GM18907 (cell line): Measurements from ENCODE around the gene CREB1.
"Not testable (repeated sequence)": the region's sequence is repeated elsewhere in the genome, so short reads cannot be mapped to it uniquely, and the experiment has no call there.

Experiments
- ATAC-seq: cut with Tn5 transposase; IDR thresholded peaks from one replicate; pipeline ENCODE4 v1.9.1; 2021; ENCODE audit warnings: mild to moderate bottlenecking, moderate library complexity; ENCODE audit not compliant: unreplicated experiment

Gene CREB1

DNA sequence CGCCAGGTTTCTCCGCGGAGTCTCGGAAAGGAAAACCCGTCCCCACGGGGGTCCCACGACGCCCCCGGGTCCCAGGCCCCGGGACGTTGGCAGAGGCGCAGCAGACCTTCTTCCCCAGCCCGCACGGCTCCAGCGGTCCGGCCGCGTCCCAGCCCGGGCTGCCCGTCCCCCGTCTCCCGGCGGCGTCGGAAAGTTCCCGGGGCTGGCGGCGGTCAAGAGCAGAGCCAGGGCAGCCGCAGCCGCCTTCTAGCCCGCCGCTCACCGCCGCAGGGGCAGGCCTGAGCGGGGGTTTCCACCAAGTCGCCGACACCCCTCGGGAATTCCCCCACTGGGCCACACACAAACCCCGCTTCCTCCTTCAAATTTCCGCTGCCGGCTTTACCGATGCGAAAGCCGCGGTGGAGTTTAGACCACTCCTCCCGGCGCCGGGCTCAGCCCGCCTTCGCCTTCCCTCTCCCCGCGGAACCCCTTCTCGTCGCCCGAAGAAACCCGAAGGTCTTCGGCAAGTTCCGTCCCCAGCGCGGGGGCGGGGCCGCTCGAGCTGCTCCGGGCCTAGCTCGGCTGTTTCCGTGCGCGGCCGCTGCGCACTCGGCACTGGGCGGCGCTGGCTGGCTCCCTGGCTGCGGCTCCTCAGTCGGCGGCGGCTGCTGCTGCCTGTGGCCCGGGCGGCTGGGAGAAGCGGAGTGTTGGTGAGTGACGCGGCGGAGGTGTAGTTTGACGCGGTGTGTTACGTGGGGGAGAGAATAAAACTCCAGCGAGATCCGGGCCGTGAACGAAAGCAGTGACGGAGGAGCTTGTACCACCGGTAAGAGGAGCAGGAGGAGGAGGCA lies at the start of gene CREB1:
Gene CREB1 (plus strand): TSS at position 633 of the 830 bp plus-strand sequence. CDS start 25,674 bp downstream, outside the sequence.
- ATAC-seq: peak; percentile 88

DNA sequence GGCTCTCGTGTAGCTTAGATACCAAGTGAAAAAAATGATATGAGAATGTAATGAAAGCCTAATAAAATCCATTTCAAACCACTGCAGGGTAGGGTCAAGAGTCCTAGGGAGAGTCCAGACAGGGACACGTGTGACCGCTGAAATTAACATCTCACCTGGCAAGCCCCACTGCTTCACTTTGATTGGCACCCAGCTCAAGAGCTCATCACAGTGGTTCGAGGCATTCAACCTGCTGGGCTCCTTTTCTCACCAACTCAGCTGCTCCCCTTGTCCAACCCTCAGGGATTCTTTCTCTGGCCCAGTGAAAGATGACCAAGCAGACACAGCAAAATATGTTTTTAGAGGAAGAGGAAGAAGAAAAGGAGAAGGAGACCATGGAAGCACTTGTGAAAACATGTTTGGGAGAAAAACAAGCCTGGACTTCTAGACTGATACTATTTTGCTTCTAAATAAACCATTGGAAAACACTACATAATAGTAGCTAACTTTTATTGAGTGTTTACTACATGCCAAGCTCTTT lies 49.2 kb upstream of the CREB1 start:
- no peak for ATAC-seq

DNA sequence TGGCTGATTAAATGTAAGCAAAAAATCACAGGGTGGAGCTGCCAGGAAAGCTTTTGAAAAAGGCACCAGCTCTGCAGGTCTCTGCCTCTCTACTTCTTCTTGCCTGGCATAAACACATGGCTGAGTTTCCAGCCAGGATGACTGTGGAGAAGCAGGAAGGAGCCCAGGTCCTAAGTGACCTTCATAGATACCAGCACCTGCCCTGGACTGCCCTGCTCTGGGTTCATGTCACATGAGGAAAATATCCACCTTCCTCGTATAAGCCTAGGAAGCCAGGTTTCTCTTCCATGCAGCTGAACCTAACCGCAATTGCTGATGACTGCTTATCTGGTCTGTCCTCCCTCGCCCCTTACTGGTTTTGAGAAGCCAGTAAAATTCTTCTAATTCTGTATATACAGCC lies 47.8 kb upstream of the CREB1 start:
- no peak for ATAC-seq

DNA sequence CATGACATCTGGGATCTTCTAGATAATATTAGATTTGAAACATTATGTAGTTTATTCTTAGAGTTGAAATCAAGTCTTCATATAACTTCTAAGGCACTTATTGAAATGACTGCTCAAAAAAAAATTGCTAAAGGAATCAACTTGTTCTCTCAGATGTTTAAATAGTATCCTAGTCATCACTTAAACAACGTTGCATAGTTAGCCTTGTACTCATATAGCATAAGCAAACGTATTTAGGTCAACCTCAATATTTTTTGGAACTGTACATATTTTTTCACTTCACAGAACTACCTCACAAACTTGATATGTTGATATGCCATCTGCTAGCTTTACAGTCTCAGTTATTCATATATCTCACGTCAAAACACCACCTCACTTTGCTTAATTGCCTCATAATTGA lies 47.1 kb upstream of the CREB1 start:
- ATAC-seq: no peak

DNA sequence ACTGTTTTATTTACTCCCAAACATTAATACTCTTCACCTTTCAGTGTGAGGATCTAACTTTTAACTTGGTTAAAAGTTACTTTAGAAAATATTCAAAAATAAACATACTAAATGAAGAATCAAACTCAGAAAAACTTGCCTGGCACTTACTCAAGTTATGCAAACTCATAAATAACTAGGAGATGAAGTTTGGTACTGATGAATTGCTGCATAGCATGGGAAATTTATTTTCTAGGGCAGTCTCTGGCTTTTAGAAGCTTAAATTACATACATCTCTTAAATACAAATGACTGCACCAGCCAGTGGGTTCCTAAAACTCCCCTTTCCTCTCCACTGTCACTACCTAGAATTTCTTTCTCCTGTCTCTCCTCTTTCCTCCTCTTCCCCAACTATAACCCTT lies 46.7 kb upstream of the CREB1 start:
- ATAC-seq: no peak

DNA sequence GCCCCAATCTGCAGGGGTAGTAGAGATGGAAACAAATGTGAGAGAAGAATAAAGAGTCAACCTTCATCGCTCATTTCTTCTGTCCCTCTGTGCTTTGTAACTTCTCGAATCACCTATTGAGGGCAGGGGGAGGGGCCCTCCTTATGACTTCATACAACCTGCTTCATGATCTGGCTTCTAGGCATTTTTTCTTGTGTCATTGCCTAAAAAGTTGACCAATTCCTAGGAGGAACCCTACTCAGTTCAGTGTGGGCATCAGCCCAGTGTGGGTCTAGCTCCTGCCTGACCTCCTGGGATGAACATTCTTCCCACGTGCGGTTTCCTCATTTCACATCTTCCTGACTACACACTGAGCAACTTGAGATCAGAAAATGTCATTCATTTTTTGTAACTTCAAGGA lies 46.3 kb upstream of the CREB1 start:
- no peak for ATAC-seq

DNA sequence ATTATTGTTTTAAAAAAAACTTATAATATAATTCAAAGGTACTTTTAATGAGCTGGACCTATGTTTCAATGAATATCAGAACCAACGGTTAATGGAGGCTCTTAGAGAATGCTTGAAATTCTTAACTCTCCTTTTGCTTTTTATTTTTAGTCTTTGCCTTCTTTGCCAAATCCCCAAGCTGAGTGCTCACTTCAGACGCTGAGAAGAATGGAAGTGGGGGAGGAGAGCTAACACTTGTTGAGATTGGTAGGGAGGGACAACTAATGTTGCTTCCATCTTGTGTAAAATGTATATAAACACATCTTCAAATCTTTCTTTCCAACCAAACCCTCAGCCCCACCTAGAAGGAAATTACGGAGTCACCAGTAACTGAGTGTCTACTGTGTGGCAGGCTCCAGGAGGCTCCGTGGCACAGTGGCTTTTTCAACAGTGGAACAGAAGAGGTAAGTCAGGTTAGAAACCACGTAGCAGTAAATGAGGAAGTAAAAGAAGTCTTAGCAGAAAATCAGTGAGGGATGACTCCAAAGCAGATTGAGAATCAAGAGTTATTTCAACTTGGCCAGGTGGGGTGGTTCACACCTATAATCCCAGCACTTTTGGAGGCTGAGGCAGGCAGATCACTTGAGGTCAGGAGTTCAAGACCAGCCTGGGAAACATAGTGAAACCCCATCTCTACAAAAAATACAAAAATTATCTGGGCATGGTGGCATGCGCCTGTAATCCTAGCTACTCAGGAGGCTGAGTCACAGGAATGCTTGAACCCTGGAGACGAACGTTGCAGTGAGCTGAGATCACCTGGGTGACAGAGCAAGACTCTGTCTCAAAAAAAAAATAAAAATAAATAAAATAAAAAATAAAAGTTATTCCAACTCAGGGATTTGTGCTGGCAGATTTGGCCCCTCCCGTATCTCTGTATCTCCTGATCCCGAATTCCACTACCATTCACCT lies 45.0 kb upstream of the CREB1 start:
- ATAC-seq: peak; percentile 70

DNA sequence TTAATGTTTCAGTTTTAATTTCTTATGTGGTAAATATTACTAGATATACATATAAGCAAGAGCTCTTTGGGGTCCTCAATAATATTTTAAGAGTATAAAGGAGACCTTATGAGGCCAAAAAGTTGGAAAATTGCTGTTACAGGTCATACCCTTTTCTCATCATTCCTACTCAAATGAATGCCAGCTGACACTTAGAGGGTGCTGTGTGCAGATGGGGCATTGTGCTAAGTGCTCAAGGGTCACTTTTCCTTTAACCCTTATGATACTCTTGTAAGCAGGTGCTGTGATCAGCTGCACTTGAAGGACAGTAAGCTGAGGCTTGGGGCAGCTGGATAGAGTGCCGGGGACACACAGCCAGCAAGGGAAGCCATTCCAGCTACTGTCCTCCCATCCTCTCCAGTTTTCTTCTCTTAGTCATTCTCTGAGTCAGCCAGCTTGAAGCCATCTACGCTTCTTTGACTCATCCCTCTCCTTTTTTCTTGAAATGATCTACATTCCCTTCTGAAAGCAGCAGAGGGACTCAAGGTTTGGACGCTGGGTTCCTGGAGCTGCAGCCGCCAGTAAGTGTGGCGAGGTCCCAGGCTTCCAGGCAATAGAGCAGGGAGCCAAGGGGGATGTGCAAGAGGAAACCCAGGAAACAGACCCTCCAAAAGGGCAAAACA lies 42.0 kb upstream of the CREB1 start:
- ATAC-seq: no peak

DNA sequence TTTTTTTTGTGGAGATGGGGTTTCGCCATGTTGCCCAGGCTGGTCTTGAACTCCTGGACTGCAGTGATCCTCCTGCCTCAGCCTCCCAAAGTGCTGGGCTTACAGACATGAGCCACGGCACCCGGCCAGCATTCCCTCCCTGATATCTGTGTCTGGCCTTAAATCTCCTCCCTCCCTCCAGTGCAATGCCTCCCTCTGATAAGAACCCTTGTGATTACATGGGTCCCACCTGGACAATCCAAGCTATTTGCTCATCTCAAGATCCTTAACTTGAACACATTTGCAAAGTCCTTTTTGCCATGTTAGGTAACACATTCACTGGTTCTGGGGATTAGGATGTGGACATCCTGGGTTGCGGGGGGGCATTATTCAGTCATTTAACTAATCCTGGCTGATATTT lies 40.5 kb upstream of the CREB1 start:
- ATAC-seq: no peak

DNA sequence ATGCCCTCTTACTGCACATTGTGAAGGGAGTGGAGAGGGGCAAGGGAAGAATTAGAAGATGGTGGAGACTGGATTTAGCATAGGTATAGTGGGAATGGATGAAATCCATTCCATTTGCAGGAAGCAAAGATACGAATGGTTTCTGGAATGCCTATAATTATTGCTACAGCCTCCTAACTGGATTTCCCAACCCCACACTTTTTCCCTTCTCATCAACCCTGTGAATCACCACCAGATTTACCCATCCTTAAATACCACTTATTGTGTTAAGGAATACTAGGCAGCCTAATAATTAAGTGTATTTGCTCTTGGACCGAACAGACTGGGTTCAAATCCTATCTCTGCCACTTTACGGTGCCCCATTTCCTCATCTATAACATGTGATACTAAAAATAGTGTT lies 39.3 kb upstream of the CREB1 start:
- no peak for ATAC-seq

DNA sequence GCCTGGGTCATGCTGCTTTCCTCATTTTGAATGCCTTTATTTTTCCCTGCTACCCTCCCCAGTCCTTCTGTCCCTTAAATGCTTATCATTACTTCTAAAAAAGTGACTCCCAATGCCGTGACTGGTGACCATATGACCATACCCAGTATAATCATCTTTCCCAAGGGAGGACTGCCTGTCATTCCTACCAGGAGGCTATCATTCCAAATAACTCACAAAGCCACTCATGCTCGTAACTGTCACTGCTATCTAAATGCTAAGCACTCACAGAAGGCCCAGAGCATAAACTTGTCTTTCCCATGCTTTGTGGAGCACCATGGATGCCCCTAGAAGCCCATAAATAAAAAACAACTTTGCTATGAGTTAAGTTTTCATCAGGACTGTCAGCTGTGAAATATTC lies 38.7 kb upstream of the CREB1 start:
- ATAC-seq: no peak

DNA sequence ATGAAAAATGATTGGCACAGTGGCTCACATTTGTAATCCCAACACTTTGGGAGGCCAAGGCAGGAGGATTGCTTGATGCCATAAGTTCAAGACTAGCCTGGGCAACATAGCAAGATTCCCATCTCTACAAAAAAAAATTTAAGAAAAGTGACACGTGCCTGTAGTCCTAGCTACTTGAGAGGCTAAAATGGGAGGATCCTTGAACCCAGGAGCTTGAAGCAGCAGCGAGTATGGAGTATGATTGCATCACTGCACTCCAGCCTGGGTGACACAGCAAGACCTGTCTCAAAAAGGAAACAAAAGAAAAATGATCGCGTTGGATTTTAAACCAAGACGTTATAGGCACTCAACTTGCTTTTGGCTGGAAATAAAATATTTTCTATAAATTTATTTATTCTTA lies 37.8 kb upstream of the CREB1 start:
- ATAC-seq: no peak

DNA sequence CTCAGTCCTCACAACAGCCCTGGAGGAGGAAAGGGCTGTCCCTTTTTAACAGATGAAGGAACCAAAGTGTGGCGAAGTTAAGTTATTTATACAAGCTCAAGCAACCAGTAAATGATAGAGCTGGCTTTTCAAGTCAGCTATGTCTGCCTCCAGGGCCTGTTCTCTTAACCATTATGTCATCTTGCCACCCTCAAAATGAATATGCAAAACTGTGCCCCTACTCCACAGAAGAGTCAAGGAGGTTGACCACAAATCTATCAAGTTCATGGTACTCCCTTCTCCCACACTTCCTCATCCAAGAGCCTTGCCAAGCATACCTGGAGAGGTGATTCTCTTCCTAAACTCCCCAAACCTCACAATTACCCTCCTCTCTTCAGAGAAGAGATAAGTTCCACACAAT lies 37.3 kb upstream of the CREB1 start:
- no peak for ATAC-seq

DNA sequence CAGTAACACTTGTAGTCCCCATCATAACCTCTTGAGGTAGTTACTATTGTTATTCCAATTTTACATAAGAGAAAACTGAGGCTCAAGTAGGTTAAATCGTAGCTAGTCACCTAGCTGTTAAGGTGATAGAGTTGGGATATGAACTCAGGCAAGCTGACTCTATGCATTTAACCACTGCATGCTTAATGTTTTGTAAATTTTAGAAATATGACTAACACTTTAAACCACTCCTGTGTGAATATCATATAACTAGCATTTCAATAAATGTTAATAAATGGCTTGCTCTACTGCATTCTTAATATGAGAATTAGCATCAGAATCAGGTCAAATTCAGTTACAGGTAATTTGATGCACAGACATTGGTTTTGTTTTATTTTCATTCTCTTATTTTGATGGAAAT lies 35.6 kb upstream of the CREB1 start:
- ATAC-seq: no peak

DNA sequence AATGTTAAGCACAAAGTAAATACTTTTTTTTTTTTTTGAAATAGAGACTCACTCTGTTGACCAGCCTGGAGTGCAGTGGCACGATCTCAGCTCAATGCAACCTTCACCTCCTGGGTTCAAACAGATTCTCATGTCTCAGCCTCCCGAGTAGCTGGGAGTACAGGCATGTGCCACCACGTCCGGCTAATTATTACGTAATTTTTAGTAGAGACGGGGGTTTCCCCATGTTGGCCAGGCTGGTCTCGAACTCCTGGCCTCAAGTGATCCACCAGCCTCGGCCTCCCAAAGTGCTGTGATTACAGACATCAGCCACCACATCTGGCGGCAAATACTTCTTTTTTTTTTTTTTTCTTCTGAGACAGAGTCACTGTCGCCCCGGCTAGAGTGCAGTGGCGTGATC lies 32.8 kb upstream of the CREB1 start:
- not testable (repeated sequence) for ATAC-seq

DNA sequence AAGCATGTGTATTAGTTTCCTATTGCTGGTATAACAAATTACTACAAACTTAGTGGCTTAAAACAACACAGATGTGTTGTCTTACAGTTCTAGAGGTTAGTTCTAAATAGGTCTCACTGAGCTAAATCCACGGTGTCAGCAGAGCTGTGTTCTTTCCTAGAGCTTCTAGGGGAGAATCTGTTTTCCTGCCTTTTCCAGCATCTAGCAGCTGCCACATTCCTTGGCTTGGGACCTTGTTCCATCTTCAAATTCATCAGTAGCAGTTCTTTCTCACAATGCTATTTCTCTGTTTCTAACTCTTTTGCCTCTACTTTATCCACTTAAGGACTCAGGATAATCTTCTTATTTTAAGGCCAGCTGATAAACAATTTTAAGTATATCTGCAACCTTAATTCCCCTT lies 32.2 kb upstream of the CREB1 start:
- ATAC-seq: no peak

DNA sequence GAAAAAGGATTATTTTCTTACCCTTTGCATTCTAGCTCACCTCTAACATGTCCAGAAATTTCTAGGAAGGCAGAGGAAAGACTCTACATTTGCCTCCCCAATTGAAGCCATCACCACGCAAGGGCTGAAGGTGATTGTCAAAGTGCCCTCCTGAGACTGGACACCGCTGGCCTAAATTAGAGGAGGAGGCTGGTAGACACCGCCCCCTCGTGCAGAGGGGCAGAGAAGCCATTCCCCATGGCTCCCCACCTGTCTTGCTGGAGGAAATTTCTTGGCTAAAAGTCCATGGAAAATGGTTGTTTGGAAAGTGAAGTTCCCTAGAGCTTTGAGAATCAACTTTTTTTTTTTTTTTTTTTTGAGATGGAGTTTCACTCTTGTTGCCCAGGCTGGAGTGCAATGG lies 31.3 kb upstream of the CREB1 start:
- ATAC-seq: no peak

DNA sequence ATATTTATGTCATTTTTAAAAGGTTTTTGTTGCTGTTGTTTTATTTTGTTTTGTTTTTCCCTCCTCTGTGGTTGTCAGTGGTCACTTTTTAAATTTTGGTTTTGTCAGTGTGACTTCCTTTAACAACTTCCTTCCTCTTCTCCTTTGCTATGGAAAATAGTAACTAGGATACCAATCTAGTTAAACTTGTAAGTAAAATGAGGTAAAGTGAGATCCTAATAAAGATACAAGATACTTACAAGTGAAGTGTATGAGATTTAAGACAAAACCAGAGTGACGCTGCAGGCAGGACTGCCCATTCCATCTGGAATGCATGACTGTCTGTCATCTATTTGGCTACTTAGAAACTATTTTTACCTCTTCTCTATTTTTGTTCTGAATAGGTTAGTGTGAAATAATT lies 30.6 kb upstream of the CREB1 start:
- no peak for ATAC-seq

DNA sequence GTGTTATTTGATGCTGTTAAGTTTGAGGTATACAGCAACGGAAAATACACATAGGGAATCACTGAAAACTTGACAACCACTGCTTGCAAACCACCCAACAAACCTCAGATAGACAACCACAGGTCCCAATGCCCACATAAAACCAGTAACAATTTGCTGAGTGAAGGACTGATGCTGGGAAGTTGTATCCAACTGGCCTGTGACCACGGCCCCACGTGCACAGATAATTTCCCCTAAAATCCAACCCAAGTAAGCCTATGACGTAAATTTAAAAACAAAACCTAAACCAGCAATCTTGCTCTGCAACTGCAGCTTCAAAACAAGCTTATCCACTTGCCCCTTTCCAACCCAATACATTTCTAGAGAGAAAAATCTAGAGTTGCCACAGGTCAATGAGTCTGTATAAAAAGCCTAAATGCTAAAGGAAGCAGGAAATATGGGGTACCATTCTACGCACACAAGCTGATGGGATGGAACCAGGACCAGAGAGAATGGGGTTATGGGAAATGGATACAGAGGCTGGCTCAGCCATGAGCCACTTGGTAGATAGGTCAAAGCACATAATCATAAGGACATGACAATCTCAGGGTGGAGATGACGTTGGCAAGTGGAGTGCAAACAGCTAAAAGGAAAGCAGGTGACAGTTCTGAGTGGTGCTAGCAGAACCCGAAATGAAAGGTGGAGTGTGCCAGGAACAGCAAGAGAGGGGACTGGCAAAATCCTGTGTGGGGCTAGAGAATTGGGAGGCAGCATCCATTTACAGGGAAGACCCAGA lies 27.8 kb upstream of the CREB1 start:
- ATAC-seq: no peak

DNA sequence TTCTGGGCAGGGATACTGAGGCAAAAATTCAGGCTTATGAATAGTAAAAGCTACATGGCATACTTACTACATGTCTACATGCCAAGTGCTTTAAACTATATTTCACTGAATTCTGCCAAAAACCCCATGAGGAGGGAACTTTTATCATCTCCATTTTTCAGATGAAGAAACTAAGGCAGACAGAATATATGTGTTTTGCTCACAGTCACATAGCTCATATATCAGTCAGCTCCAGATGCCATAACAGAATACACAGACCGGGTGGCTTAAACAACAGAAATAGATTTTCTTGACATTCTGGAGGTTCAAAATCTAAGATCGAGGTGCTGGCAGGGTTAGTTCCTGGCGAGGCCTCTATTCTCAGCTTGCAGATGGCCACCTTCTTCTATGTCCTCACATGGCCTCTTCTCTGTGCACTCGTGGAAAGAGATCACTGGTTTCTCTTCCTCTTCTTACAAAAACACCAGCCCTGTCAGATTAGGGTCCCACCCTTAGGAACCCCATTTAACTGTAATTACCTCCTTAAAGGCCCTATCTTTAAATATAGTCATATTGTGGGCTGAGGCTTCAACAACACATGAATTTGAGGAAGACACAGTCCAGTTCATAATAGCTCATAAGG lies 27.1 kb upstream of the CREB1 start:
- ATAC-seq: peak; percentile 39
